H1 (cell line): Measurements from ENCODE around the gene TNS3.

Experiments
- CTCF ChIP-seq, 3 experiments: IDR thresholded peaks; 1 replicate in 2 of 3; 2 replicates in 1 of 3; pipeline versions ENCODE4 v1.5.1 to v1.6.1; 2011; ENCODE audit warnings: low read length in 3 of 3, mild to moderate bottlenecking in 3 of 3, inconsistent platforms in 2 of 3, low read depth in 1 of 3, moderate library complexity in 1 of 3; ENCODE audit not compliant: insufficient read depth in 1 of 3; ENCODE audit errors: control extremely low read depth in 1 of 3
- EZH2 ChIP-seq: fragments of 200-600 bp; sonication (generic); IDR thresholded peaks from 2 replicates; pipeline ENCODE4 v1.7.1; 2012; ENCODE audit warnings: low read depth, mild to moderate bottlenecking, moderate library complexity, low read length, inconsistent platforms; ENCODE audit not compliant: severe bottlenecking
- MAFK ChIP-seq: IDR thresholded peaks from 2 replicates; pipeline ENCODE4 v1.6.1; 2012; ENCODE audit warnings: low read depth, mild to moderate bottlenecking, improper control_type of control experiment, low read length
- SP2 ChIP-seq: IDR thresholded peaks from 2 replicates; pipeline ENCODE4 v1.6.1; 2012; ENCODE audit warnings: mild to moderate bottlenecking, low read length, inconsistent platforms
- ZNF274 ChIP-seq: IDR thresholded peaks from 2 replicates; pipeline ENCODE4 v1.7.0; 2012; ENCODE audit warnings: low read length, borderline replicate concordance; ENCODE audit errors: extremely low read depth

DNA sequence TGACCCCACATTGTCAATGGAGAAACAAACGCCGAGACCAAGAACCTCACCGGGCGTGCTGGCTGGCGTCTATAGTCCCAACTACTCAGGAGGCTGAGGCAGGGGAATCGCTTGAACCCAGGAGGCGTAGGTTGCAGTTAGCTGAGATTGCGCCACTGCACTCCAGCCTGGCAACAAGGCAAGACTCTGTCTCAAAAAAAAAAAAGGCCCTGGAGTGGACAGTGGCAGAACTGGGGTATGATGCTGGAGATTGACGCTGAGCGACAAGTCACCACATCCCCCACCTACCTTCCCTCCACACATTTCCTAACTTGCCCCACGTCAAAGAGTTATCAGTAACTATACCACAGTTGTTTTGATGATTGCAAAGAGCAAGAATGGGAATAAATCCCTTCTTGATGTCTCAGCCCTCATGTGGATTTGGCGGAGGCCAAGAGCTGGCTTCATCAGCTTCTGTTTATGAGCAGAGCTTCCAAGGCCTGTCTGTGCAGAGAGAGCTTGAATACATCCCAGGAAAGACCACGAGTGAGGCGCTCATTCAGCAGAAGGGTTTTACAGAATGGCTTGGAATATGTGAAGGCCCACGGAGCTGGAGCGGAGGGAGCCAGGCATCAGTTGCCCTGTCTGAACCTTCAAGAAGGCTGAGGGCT lies 28.0 kb upstream of the TNS3 start:
- no peak for TF ChIP-seq CTCF (IDR thresholded peaks at IDR 0.05; ENCODE audit: control extremely low read depth in 1 of 3, insufficient read depth in 1 of 3, low read depth in 1 of 3, low read length in 3 of 3)
- TF ChIP-seq SP2: no peak
- no peak for TF ChIP-seq MAFK
- TF ChIP-seq ZNF274: no peak
- no peak for TF ChIP-seq EZH2
